Measurements from ENCODE around the gene DDX10. TPM values are rescaled to one million over a fixed set of nuclear protein-coding genes. Genes with fewer than 3 reads are reported as not detected.

Gene DDX10
- total RNA-seq, 2 donors from 2014 or later: 18.5 to 33.1 TPM

- no peak for TF ChIP-seq POLR2AphosphoS5 (IDR thresholded peaks at IDR 0.05)
- TF ChIP-seq POLR2A (IDR thresholded peaks at IDR 0.05): no peak
- TF ChIP-seq, protein P1, sequence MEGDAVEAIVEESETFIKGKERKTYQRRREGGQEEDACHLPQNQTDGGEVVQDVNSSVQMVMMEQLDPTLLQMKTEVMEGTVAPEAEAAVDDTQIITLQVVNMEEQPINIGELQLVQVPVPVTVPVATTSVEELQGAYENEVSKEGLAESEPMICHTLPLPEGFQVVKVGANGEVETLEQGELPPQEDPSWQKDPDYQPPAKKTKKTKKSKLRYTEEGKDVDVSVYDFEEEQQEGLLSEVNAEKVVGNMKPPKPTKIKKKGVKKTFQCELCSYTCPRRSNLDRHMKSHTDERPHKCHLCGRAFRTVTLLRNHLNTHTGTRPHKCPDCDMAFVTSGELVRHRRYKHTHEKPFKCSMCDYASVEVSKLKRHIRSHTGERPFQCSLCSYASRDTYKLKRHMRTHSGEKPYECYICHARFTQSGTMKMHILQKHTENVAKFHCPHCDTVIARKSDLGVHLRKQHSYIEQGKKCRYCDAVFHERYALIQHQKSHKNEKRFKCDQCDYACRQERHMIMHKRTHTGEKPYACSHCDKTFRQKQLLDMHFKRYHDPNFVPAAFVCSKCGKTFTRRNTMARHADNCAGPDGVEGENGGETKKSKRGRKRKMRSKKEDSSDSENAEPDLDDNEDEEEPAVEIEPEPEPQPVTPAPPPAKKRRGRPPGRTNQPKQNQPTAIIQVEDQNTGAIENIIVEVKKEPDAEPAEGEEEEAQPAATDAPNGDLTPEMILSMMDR (IDR thresholded peaks at IDR 0.05): no peak
- Histone ChIP-seq H3K9me3 (no peaks in the 10 kb centered on the region), H3K36me3 (no peaks in the 10 kb centered on the region), H3K27me3 (replicated peaks; ENCODE audit: insufficient read depth) (no peaks in the 10 kb centered on the region), H3K4me3 (no peak overlapping the region), H3K27ac (no peak overlapping the region), H3K4me1 (replicated peaks) (no peaks in the 10 kb centered on the region)
- intact Hi-C loops (cut with DNase I): no loop called here
- 76% methylated on average over 3 of the region's 3 CpGs for WGBS
- no peak for DNase-seq (ENCODE audit: low spot score)
Measured at GRCh38 chr11:108757630-108758029, 92.8 kb downstream of the DDX10 start.

GRCh38 chr11:108758458-108758857 lies 93.6 kb downstream of the DDX10 start:
- no peaks in the 10 kb centered on the region for H3K36me3 ChIP-seq
- 76% methylated on average over 2 of the region's 2 CpGs for WGBS

GRCh38 chr11:108766596-108767173 lies 101.8 kb downstream of the DDX10 start:
- intact Hi-C loops (cut with DNase I): no loop called here
- H3K4me3 ChIP-seq: no peak overlapping the region
- no peaks in the 10 kb centered on the region for H3K27me3 ChIP-seq (replicated peaks; ENCODE audit: insufficient read depth)
- no peaks in the 10 kb centered on the region for H3K4me1 ChIP-seq (replicated peaks)
- TF ChIP-seq POLR2AphosphoS5 (IDR thresholded peaks at IDR 0.05): no peak
- no peak for TF ChIP-seq POLR2A (IDR thresholded peaks at IDR 0.05)
- TF ChIP-seq, protein P1 (IDR thresholded peaks at IDR 0.05): no peak
- 87% methylated on average over 6 of the region's 6 CpGs for WGBS
- no peaks in the 10 kb centered on the region for H3K36me3 ChIP-seq
- DNase-seq (ENCODE audit: low spot score): no peak
- no peak overlapping the region for H3K27ac ChIP-seq
- H3K9me3 ChIP-seq: no peaks in the 10 kb centered on the region

More at GRCh38 chr11:108758458-108758857, 93.6 kb downstream of the DDX10 start:
- intact Hi-C loops (cut with DNase I): no loop called here
- H3K27me3 ChIP-seq (replicated peaks; ENCODE audit: insufficient read depth): no peaks in the 10 kb centered on the region
- H3K4me1 ChIP-seq (replicated peaks): no peaks in the 10 kb centered on the region
- H3K27ac ChIP-seq: no peak overlapping the region
- H3K9me3 ChIP-seq: no peaks in the 10 kb centered on the region
- no peak for DNase-seq (ENCODE audit: low spot score)
- no peak overlapping the region for H3K4me3 ChIP-seq
- no peak for TF ChIP-seq POLR2A (IDR thresholded peaks at IDR 0.05)
- TF ChIP-seq POLR2AphosphoS5 (IDR thresholded peaks at IDR 0.05): no peak
- TF ChIP-seq, protein P1 (IDR thresholded peaks at IDR 0.05): no peak

DNA sequence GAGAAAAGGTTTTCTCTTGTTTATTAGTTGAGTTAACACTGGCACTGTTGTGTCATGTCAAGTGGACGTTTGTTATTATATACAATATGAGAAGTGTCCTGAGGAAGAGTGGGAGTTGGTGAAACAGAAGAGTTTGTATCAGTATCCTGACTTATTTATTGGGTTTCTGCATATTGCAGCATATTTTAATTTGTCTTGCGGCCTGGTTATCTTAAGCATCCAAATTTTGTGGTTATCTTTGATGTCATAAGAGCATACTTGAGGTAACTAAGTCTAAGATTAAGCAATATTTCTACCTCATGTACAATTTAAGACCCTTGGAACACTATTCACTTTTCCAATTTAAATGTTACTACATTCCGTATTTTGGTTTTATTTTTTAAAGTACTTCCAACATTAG lies 103.5 kb downstream of the DDX10 start:
- DNase-seq (ENCODE audit: low spot score): no peak
- TF ChIP-seq POLR2AphosphoS5 (IDR thresholded peaks at IDR 0.05): no peak
- TF ChIP-seq, protein P1 (IDR thresholded peaks at IDR 0.05): no peak
- no peak for TF ChIP-seq POLR2A (IDR thresholded peaks at IDR 0.05)
- WGBS: 85% methylated on average over 3 of the region's 3 CpGs
- H3K27ac ChIP-seq: no peak overlapping the region
- H3K4me3 ChIP-seq: no peak overlapping the region
- H3K27me3 ChIP-seq (replicated peaks; ENCODE audit: insufficient read depth): no peaks in the 10 kb centered on the region
- H3K4me1 ChIP-seq (replicated peaks): no peaks in the 10 kb centered on the region
- H3K9me3 ChIP-seq: no peaks in the 10 kb centered on the region
- intact Hi-C loops (cut with DNase I): no loop called here
- H3K36me3 ChIP-seq: no peaks in the 10 kb centered on the region

DNA sequence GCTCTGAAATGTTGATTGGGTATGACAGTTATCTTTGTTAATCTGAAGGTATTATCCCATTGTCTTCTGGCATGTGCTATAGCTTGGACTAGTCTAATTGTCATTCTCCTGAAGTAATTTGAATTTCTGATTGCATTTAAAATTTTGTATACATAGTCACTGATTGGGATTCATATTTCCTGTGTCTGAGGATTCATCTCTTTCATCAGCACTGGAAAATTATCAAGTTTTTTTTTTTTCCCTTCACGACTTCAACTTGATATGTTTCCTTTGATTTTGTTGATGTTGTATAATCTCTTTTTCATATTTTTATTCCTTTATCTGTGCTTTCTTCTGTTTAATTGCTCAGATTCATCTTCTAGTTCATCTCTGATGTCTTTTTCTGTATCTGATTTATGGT lies 104.1 kb downstream of the DDX10 start:
- no peaks in the 10 kb centered on the region for H3K9me3 ChIP-seq
- no peak for TF ChIP-seq POLR2A (IDR thresholded peaks at IDR 0.05)
- TF ChIP-seq, protein P1 (IDR thresholded peaks at IDR 0.05): no peak
- no peak for TF ChIP-seq POLR2AphosphoS5 (IDR thresholded peaks at IDR 0.05)
- no peak overlapping the region for H3K27ac ChIP-seq
- H3K27me3 ChIP-seq (replicated peaks; ENCODE audit: insufficient read depth): no peaks in the 10 kb centered on the region
- 79% methylated on average over 1 of the region's 1 CpG for WGBS
- intact Hi-C loops (cut with DNase I): no loop called here
- H3K36me3 ChIP-seq: no peaks in the 10 kb centered on the region
- DNase-seq (ENCODE audit: low spot score): no peak
- H3K4me3 ChIP-seq: no peak overlapping the region
- no peaks in the 10 kb centered on the region for H3K4me1 ChIP-seq (replicated peaks)
